ENCODE measurements around the gene GPS1.

DNA sequence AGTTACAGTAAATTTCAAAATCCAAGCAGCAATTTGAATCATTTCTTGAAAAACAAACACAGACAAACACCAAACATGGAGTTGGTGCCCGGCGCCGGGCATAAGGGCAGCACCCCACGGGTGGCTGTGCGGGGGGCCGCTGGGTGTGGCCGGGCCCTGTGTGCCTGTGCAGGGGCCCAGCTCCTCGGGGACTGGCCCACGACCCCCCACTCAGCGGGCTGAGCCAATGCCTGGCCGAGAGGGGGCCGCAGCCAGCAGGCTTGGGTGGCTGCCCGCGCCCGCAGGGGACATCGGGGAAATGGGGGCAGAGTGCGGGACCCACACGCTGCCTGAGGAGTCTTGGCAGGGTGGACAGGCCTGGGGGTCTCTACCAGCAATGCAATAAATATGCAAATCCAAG is 26.7 kb downstream of the GPS1 start:
- TF ChIP-seq, protein P1, sequence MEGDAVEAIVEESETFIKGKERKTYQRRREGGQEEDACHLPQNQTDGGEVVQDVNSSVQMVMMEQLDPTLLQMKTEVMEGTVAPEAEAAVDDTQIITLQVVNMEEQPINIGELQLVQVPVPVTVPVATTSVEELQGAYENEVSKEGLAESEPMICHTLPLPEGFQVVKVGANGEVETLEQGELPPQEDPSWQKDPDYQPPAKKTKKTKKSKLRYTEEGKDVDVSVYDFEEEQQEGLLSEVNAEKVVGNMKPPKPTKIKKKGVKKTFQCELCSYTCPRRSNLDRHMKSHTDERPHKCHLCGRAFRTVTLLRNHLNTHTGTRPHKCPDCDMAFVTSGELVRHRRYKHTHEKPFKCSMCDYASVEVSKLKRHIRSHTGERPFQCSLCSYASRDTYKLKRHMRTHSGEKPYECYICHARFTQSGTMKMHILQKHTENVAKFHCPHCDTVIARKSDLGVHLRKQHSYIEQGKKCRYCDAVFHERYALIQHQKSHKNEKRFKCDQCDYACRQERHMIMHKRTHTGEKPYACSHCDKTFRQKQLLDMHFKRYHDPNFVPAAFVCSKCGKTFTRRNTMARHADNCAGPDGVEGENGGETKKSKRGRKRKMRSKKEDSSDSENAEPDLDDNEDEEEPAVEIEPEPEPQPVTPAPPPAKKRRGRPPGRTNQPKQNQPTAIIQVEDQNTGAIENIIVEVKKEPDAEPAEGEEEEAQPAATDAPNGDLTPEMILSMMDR (IDR thresholded peaks at IDR 0.05; ENCODE audit: low read length) = no peak
- no peak for TF ChIP-seq EZH2 (IDR thresholded peaks at IDR 0.05; ENCODE audit: borderline replicate concordance, low read length)
